Liver (tissue), 9 donors: ENCODE measurements around the gene FBXW9. TPM values are rescaled to one million over a fixed set of nuclear protein-coding genes. Genes with fewer than 3 reads are reported as not detected.

Source experiments
- DNase-seq: peaks from one replicate; pipeline ENCODE4 v3.0.0-alpha.2; 2017; ENCODE audit warnings: low spot score
- H3K27ac ChIP-seq, 2 donors: one replicate each; pipeline ENCODE4 v1.7.0; 2013; ENCODE audit warnings: inconsistent platforms in 2 of 2, low read length in 2 of 2, control low read depth in 1 of 2, low read depth in 1 of 2, mild to moderate bottlenecking in 1 of 2
- H3K27me3 ChIP-seq, 4 donors: one replicate each; pipeline versions ENCODE4 v1.6.1 to v1.7.0; 2013; ENCODE audit warnings: low read length in 3 of 4, inconsistent platforms in 1 of 4, mild to moderate bottlenecking in 1 of 4, moderate library complexity in 1 of 4; ENCODE audit not compliant: control insufficient read depth in 4 of 4, insufficient read depth in 4 of 4
- H3K36me3 ChIP-seq, 4 donors: one replicate each; pipeline versions ENCODE4 v1.6.1 to v1.7.0; 2013; ENCODE audit warnings: low read length in 3 of 4, mild to moderate bottlenecking in 3 of 4, low read depth in 1 of 4, moderate library complexity in 1 of 4; ENCODE audit not compliant: control insufficient read depth in 4 of 4, insufficient read depth in 3 of 4
- H3K4me1 ChIP-seq, 4 donors: one replicate each; pipeline versions ENCODE4 v1.6.1 to v1.7.0; 2013; ENCODE audit warnings: low read length in 3 of 4, mild to moderate bottlenecking in 3 of 4, moderate library complexity in 1 of 4; ENCODE audit not compliant: control insufficient read depth in 4 of 4, insufficient read depth in 4 of 4
- H3K4me3 ChIP-seq, 3 donors: one replicate each; pipeline versions ENCODE4 v1.6.1 to v1.7.0; 2013; ENCODE audit warnings: low read length in 3 of 3, control low read depth in 1 of 3, low read depth in 1 of 3, mild to moderate bottlenecking in 1 of 3
- H3K9ac ChIP-seq, 2 donors: one replicate each; pipeline ENCODE4 v1.7.0; 2013; ENCODE audit warnings: low read length in 2 of 2, mild to moderate bottlenecking in 2 of 2, moderate library complexity in 2 of 2, control low read depth in 1 of 2, low read depth in 1 of 2
- H3K9me3 ChIP-seq, 4 donors: one replicate each; pipeline versions ENCODE4 v1.6.1 to v1.7.0; 2013; ENCODE audit warnings: low read length in 3 of 4; ENCODE audit not compliant: control insufficient read depth in 4 of 4
- EGR1 ChIP-seq, 2 donors: IDR thresholded peaks; 2 replicates each; pipeline ENCODE4 v1.6.1; 2016 to 2018; ENCODE audit warnings: antibody characterized with exemption in 2 of 2, low read depth in 2 of 2
- FOXA1 ChIP-seq: IDR thresholded peaks from 2 replicates; pipeline ENCODE4 v1.6.1; 2016; ENCODE audit warnings: antibody characterized with exemption
- FOXA2 ChIP-seq: IDR thresholded peaks from 2 replicates; pipeline ENCODE4 v1.6.1; 2016; ENCODE audit warnings: antibody characterized with exemption
- GABPA ChIP-seq, 2 donors: IDR thresholded peaks in 1 of 2; conservative IDR thresholded peaks in 1 of 2; 2 replicates each; pipeline ENCODE4 v1.6.1; 2016; ENCODE audit warnings: antibody characterized with exemption in 2 of 2, mild to moderate bottlenecking in 1 of 2, moderate library complexity in 1 of 2
- HNF4A ChIP-seq, 2 donors: conservative IDR thresholded peaks; 2 replicates each; pipeline ENCODE4 v1.6.1; 2016; ENCODE audit warnings: antibody characterized with exemption in 2 of 2, mild to moderate bottlenecking in 2 of 2
- HNF4G ChIP-seq: IDR thresholded peaks from 2 replicates; pipeline ENCODE4 v1.6.1; 2016; ENCODE audit warnings: antibody characterized with exemption
- JUND ChIP-seq, 2 donors: IDR thresholded peaks; 2 replicates each; pipeline ENCODE4 v1.6.1; 2016; ENCODE audit warnings: antibody characterized with exemption in 2 of 2
- NR2F2 ChIP-seq: IDR thresholded peaks from 2 replicates; pipeline ENCODE4 v1.6.1; 2016; ENCODE audit warnings: antibody characterized with exemption
- RAD21 ChIP-seq, 2 donors: IDR thresholded peaks; 2 replicates each; pipeline ENCODE4 v1.6.1; 2016; ENCODE audit warnings: antibody characterized with exemption in 2 of 2, mild to moderate bottlenecking in 2 of 2
- RXRA ChIP-seq, 2 donors: IDR thresholded peaks; 2 replicates each; pipeline ENCODE4 v1.6.1; 2017 to 2018; ENCODE audit warnings: antibody characterized with exemption in 2 of 2, mild to moderate bottlenecking in 1 of 2
- SP1 ChIP-seq: IDR thresholded peaks from 2 replicates; pipeline ENCODE4 v1.6.1; 2018; ENCODE audit warnings: antibody characterized with exemption, mild to moderate bottlenecking
- TAF1 ChIP-seq: conservative IDR thresholded peaks from 2 replicates; pipeline ENCODE4 v1.6.1; 2016; ENCODE audit warnings: antibody characterized with exemption, mild to moderate bottlenecking
- YY1 ChIP-seq: IDR thresholded peaks from 2 replicates; pipeline ENCODE4 v1.6.1; 2016; ENCODE audit warnings: antibody characterized with exemption, mild to moderate bottlenecking
- WGBS: extraction: QIAGEN DNeasy Blood & Tissue Kit; methylation state at CpG from one replicate; pipeline ENCODE4 v1.1.7; 2013; 5-methylcytosine and 5-hydroxymethylcytosine counted together
- polyA plus RNA-seq, 2 donors: library from polyadenylated mRNA; stranded (reverse) in 1 of 2; unstranded in 1 of 2; fragments of 200-250 nt in 1 of 2; fragments of >200 nt in 1 of 2; fragmentation: Nextera tagmentation in 1 of 2; extraction: Ambion mirVana in 1 of 2; gene quantifications; one replicate each; pipeline versions ENCODE4 v1.2.1 to v1.2.3, GENCODE V29; 2013 to 2015
- total RNA-seq, 2 donors: library from RNA; depleted of rRNA; stranded (reverse); fragments of >200 nt; gene quantifications; one replicate each; pipeline ENCODE4 v1.2.3, GENCODE V29; 2014
- TF ChIP-seq, protein P1 (sequence below): IDR thresholded peaks from 2 replicates; pipeline ENCODE4 v1.6.1; 2016; ENCODE audit warnings: antibody characterized with exemption
- TF ChIP-seq, protein P2 (sequence below): IDR thresholded peaks from 2 replicates; pipeline ENCODE4 v1.6.1; 2016; ENCODE audit warnings: antibody characterized with exemption
- TF ChIP-seq, protein P3 (sequence below): IDR thresholded peaks from 2 replicates; pipeline ENCODE4 v1.6.1; 2016; ENCODE audit warnings: antibody characterized with exemption, mild to moderate bottlenecking
- TF ChIP-seq, protein P4 (sequence below): fragments of 150-350 bp; IDR thresholded peaks from 2 replicates; pipeline ENCODE4 v1.5.1; 2017; ENCODE audit warnings: improper control_type of control experiment, low read depth, low read length; ENCODE audit not compliant: missing input control
- TF ChIP-seq, protein P5 (sequence below): IDR thresholded peaks from 2 replicates; pipeline ENCODE4 v1.6.1; 2016; ENCODE audit warnings: antibody characterized with exemption
- donor health status: healthy.
- donor health status: healthy.
- donor health status: healthy.
- donor health status: healthy.
- donor health status: healthy.

Gene FBXW9
- total and polyA plus RNA-seq, 4 donors: 2.3 to 4.0 (median 3.0) TPM

DNA sequence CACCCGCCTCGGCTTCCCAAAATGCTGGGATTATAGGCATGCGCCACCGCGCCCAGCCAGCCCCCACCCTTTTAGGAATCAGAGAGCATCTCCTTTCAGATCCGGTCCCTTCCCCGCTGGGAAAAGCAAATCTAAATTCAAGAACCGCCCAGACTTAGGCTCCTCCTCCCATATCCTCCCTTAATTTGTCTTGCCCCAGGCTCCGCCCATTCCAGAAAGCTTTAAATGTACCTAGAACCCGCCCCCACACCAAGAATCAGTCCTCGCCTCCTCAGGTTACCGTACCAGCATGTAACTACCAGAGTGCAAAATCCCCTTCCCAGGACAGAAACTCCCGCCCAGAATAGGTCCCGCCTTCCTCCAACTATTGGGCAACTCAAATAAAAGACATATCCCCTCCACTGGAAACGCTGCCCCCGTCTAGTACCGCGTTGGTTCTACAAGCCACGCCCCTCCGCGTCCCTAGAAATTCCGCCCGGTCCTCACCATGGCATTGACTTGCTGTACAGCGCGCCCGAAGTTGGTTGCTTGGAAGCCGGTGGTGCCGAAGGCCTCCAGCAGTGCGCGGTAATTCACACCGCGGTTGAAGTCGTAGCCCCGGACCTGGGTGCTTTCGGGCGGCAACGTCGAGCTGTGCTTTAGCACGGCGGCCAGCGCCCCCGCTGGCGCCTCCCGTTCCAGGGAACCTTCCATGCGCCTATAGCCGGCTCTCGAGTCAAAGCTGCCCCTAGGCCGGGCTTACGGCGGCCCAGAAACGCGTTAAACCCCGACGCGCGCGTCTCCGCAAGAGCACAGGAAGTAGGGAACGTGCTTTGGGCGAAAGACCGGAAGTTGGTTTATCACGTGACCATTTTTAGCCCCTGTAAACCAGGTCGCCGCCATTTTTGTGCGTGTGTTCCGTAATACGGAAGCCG, 15.1 kb downstream of the FBXW9 start, which contains the start of gene DHPS:
Gene DHPS (minus strand): TSS at position 807 of the 914 bp plus-strand sequence. CDS start 114 bp downstream, at position 693.
- Histone ChIP-seq H3K27ac (peak within 1 kb of the TSS; percentile 97 to 100), H3K36me3 (peaks cover 9 to 20% (median 14%) of the 10 kb centered on the region in 4 donors), H3K4me3 (peak within 1 kb of the TSS; percentile 92 to 100 (median 99)), H3K9me3 (no peaks in the 10 kb centered on the region), H3K9ac (peak within 1 kb of the TSS; percentile 83 to 85), H3K4me1 (peaks cover 4 to 27% (median 21%) of the 10 kb centered on the region in 4 donors), H3K27me3 (no peaks in the 10 kb centered on the region)
- TF ChIP-seq, protein P1, sequence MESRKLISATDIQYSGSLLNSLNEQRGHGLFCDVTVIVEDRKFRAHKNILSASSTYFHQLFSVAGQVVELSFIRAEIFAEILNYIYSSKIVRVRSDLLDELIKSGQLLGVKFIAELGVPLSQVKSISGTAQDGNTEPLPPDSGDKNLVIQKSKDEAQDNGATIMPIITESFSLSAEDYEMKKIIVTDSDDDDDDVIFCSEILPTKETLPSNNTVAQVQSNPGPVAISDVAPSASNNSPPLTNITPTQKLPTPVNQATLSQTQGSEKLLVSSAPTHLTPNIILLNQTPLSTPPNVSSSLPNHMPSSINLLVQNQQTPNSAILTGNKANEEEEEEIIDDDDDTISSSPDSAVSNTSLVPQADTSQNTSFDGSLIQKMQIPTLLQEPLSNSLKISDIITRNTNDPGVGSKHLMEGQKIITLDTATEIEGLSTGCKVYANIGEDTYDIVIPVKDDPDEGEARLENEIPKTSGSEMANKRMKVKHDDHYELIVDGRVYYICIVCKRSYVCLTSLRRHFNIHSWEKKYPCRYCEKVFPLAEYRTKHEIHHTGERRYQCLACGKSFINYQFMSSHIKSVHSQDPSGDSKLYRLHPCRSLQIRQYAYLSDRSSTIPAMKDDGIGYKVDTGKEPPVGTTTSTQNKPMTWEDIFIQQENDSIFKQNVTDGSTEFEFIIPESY: peak; percentile 86
- peak; percentile 58 for TF ChIP-seq TAF1
- TF ChIP-seq, protein P2, sequence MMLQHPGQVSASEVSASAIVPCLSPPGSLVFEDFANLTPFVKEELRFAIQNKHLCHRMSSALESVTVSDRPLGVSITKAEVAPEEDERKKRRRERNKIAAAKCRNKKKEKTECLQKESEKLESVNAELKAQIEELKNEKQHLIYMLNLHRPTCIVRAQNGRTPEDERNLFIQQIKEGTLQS: no peak
- TF ChIP-seq GABPA (IDR thresholded peaks at IDR 0.05 in 1 of 2, conservative IDR thresholded peaks at IDR 0.05 in 1 of 2): peak; percentile 90 to 95
- TF ChIP-seq RAD21 (IDR thresholded peaks at IDR 0.05): peak in 1 of 2 donors; percentile 17
- TF ChIP-seq HNF4G: no peak
- peak; percentile 19 to 47 for TF ChIP-seq EGR1 (IDR thresholded peaks at IDR 0.05; ENCODE audit: low read depth in 2 of 2)
- TF ChIP-seq, protein P3, sequence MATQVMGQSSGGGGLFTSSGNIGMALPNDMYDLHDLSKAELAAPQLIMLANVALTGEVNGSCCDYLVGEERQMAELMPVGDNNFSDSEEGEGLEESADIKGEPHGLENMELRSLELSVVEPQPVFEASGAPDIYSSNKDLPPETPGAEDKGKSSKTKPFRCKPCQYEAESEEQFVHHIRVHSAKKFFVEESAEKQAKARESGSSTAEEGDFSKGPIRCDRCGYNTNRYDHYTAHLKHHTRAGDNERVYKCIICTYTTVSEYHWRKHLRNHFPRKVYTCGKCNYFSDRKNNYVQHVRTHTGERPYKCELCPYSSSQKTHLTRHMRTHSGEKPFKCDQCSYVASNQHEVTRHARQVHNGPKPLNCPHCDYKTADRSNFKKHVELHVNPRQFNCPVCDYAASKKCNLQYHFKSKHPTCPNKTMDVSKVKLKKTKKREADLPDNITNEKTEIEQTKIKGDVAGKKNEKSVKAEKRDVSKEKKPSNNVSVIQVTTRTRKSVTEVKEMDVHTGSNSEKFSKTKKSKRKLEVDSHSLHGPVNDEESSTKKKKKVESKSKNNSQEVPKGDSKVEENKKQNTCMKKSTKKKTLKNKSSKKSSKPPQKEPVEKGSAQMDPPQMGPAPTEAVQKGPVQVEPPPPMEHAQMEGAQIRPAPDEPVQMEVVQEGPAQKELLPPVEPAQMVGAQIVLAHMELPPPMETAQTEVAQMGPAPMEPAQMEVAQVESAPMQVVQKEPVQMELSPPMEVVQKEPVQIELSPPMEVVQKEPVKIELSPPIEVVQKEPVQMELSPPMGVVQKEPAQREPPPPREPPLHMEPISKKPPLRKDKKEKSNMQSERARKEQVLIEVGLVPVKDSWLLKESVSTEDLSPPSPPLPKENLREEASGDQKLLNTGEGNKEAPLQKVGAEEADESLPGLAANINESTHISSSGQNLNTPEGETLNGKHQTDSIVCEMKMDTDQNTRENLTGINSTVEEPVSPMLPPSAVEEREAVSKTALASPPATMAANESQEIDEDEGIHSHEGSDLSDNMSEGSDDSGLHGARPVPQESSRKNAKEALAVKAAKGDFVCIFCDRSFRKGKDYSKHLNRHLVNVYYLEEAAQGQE: no peak
- peak; percentile 18 for TF ChIP-seq FOXA2
- peak; percentile 27 for TF ChIP-seq SP1
- TF ChIP-seq, protein P4, sequence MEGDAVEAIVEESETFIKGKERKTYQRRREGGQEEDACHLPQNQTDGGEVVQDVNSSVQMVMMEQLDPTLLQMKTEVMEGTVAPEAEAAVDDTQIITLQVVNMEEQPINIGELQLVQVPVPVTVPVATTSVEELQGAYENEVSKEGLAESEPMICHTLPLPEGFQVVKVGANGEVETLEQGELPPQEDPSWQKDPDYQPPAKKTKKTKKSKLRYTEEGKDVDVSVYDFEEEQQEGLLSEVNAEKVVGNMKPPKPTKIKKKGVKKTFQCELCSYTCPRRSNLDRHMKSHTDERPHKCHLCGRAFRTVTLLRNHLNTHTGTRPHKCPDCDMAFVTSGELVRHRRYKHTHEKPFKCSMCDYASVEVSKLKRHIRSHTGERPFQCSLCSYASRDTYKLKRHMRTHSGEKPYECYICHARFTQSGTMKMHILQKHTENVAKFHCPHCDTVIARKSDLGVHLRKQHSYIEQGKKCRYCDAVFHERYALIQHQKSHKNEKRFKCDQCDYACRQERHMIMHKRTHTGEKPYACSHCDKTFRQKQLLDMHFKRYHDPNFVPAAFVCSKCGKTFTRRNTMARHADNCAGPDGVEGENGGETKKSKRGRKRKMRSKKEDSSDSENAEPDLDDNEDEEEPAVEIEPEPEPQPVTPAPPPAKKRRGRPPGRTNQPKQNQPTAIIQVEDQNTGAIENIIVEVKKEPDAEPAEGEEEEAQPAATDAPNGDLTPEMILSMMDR: no peak
- TF ChIP-seq FOXA1: no peak
- peak; percentile 53 for TF ChIP-seq NR2F2
- TF ChIP-seq, protein P5, sequence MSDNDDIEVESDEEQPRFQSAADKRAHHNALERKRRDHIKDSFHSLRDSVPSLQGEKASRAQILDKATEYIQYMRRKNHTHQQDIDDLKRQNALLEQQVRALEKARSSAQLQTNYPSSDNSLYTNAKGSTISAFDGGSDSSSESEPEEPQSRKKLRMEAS: peak; percentile 73
- peak; percentile 27 to 48 for TF ChIP-seq RXRA (IDR thresholded peaks at IDR 0.05)
- TF ChIP-seq HNF4A (conservative IDR thresholded peaks at IDR 0.05): peak; percentile 12 to 29
- peak; percentile 99 for TF ChIP-seq YY1
- TF ChIP-seq JUND (IDR thresholded peaks at IDR 0.05): no peak
- DNase-seq: peak; percentile 85
- under 1% methylated on average over 68 of the region's 68 CpGs for WGBS
